BJ (cell line): Measurements from ENCODE around the gene ZNF837. TPM values are rescaled to one million over a fixed set of nuclear protein-coding genes. Genes with fewer than 3 reads are reported as not detected.
"Not testable (repeated sequence)": the region's sequence is repeated elsewhere in the genome, so short reads cannot be mapped to it uniquely, and the experiment has no call there.

Experiments
- CTCF ChIA-PET: fragments of 350-600 bp; formaldehyde crosslinking; extraction: SDS; loops from one replicate; lab custom pipeline; 2021; ENCODE audit warnings: antibody characterized with exemption, inconsistent platforms; lab: Yijun Ruan, JAX
- POLR2A ChIA-PET: fragments of 300-600 bp; sonication (Branson Sonifier 250); formaldehyde crosslinking; extraction: SDS; loops from one replicate; lab custom pipeline; 2021; ENCODE audit warnings: antibody characterized with exemption; lab: Charles Lee
- DNase-seq: peaks from one replicate; pipeline ENCODE4 v3.0.0-alpha.2; 2011; ENCODE audit warnings: low read depth
- H3K27me3 ChIP-seq: 2 replicates; pipeline ENCODE4 v1.6.0; 2011; ENCODE audit warnings: low read length; ENCODE audit not compliant: control insufficient read depth, insufficient read depth
- H3K36me3 ChIP-seq: 2 replicates; pipeline ENCODE4 v1.5.1; 2011; ENCODE audit warnings: low read length; ENCODE audit not compliant: control insufficient read depth, insufficient read depth
- H3K4me3 ChIP-seq: 2 replicates; pipeline ENCODE4 v1.5.1; 2011; ENCODE audit warnings: low read depth, mild to moderate bottlenecking, control low read depth, low read length
- CTCF ChIP-seq: IDR thresholded peaks from 2 replicates; pipeline ENCODE4 v1.5.1; 2011; ENCODE audit warnings: low read depth, mild to moderate bottlenecking, control low read depth, inconsistent platforms, low read length, moderate library complexity; ENCODE audit not compliant: insufficient read depth
- polyA plus RNA-seq: library from polyadenylated mRNA; depleted of rRNA; stranded (reverse); fragments of >200 nt; gene quantifications from 2 replicates; pipeline ENCODE4 v1.2.3, GENCODE V29; 2011

ZNF837 gene
- polyA plus RNA-seq, 1 experiment: 0.82 TPM

- POLR2A ChIA-PET: interaction anchor here (0.7 kb wide), 1 partner anchor 20 kb away, joined by 9 read pairs; the partner anchor contains the start of gene ZNF497
- H3K36me3 ChIP-seq: no peaks in the 10 kb centered on the region
- no peak overlapping the region for H3K4me3 ChIP-seq
- no peak for DNase-seq
- TF ChIP-seq CTCF: no peak
- no peaks in the 10 kb centered on the region for H3K27me3 ChIP-seq
- CTCF ChIA-PET: no interaction called here
Measured at GRCh38 chr19:58382997-58383603, 2.3 kb upstream of the ZNF837 start.

- Histone ChIP-seq H3K27me3 (no peaks in the 10 kb centered on the region), H3K36me3 (no peaks in the 10 kb centered on the region), H3K4me3 (peak overlapping the region; percentile 62)
- DNase-seq: no peak
- ChIA-PET POLR2A (interaction anchor here (0.7 kb wide), 1 partner anchor 25 kb away, joined by 3 read pairs; no protein-coding TSS in a partner anchor), CTCF (interaction anchor here (0.6 kb wide), 1 partner anchor 169 kb away, joined by 3 read pairs; no protein-coding TSS in a partner anchor)
- TF ChIP-seq CTCF: no peak
Measured at GRCh38 chr19:58381460-58382212, 806 bp upstream of the ZNF837 start.

GRCh38 chr19:58380037-58380661 is 681 bp downstream of the ZNF837 start:
- ChIA-PET POLR2A (no interaction called here), CTCF (interaction anchor here (0.6 kb wide), 1 partner anchor 200 kb away, joined by 3 read pairs; no protein-coding TSS in a partner anchor)
- no peak for DNase-seq
- Histone ChIP-seq H3K4me3 (peak overlapping the region; percentile 62), H3K27me3 (no peaks in the 10 kb centered on the region), H3K36me3 (no peaks in the 10 kb centered on the region)
- no peak for TF ChIP-seq CTCF

GRCh38 chr19:58379246-58379645 is 1.6 kb downstream of the ZNF837 start:
- TF ChIP-seq CTCF: no peak
- no peak for DNase-seq
- ChIA-PET POLR2A (no interaction called here), CTCF (no interaction called here)
- H3K36me3 ChIP-seq: no peaks in the 10 kb centered on the region
- H3K4me3 ChIP-seq: no peak overlapping the region
- no peaks in the 10 kb centered on the region for H3K27me3 ChIP-seq

- H3K4me3 ChIP-seq, H3K36me3 ChIP-seq, CTCF ChIA-PET, POLR2A ChIA-PET, H3K27me3 ChIP-seq, DNase-seq: not testable (repeated sequence)
Measured at GRCh38 chr19:58376724-58377123, 4.1 kb downstream of the ZNF837 start.
